GM23338 (cell line): ENCODE data around the gene PDIA5. TPM values are rescaled to one million over a fixed set of nuclear protein-coding genes. Genes with fewer than 3 reads are reported as not detected.

Experiments
- ATAC-seq: fragments of 200-7000 bp; cut with Tn5 transposase; 3 replicates; pipeline ENCODE4 v1.9.1; 2020
- DNase-seq: peaks from one replicate; pipeline ENCODE4 v3.0.0-alpha.2; 2015; ENCODE audit warnings: low spot score
- H2AFZ ChIP-seq: fragments of 200-600 bp; sonication (generic); 2 replicates; pipeline ENCODE4 v1.8.0; 2016; ENCODE audit warnings: antibody characterized with exemption, mild to moderate bottlenecking, moderate library complexity
- H3F3A ChIP-seq: fragments of 200-600 bp; sonication (generic); replicated peaks from 2 replicates; pipeline ENCODE4 v1.8.0; 2017; ENCODE audit warnings: antibody characterized with exemption, mixed run types, low read depth
- H3K27ac ChIP-seq: fragments of 200-600 bp; sonication (generic); 2 replicates; pipeline ENCODE4 v1.6.1; 2016; ENCODE audit warnings: low read depth
- H3K27me3 ChIP-seq: fragments of 200-600 bp; sonication (generic); 2 replicates; pipeline ENCODE4 v1.8.0; 2016; ENCODE audit warnings: mild to moderate bottlenecking, mixed run types, moderate library complexity; ENCODE audit not compliant: insufficient read depth
- H3K36me3 ChIP-seq: fragments of 200-600 bp; sonication (generic); 2 replicates; pipeline ENCODE4 v1.8.0; 2016; ENCODE audit warnings: mild to moderate bottlenecking; ENCODE audit not compliant: insufficient read depth
- H3K4me1 ChIP-seq: fragments of 200-600 bp; sonication (generic); 2 replicates; pipeline ENCODE4 v1.8.0; 2016; ENCODE audit warnings: mild to moderate bottlenecking, moderate library complexity; ENCODE audit not compliant: insufficient read depth
- H3K4me2 ChIP-seq: fragments of 200-600 bp; sonication (generic); 2 replicates; pipeline ENCODE4 v1.7.1; 2017; ENCODE audit warnings: mixed run types
- H3K4me3 ChIP-seq: fragments of 200-600 bp; sonication (generic); 2 replicates; pipeline ENCODE4 v1.6.1; 2016; ENCODE audit warnings: mixed run types
- H3K79me2 ChIP-seq: fragments of 200-600 bp; sonication (generic); replicated peaks from 2 replicates; pipeline ENCODE4 v1.8.0; 2017; ENCODE audit warnings: mild to moderate bottlenecking; ENCODE audit not compliant: insufficient read depth
- H3K9me2 ChIP-seq: fragments of 200-600 bp; sonication (generic); 2 replicates; pipeline ENCODE4 v1.8.0; 2017; ENCODE audit not compliant: insufficient read depth
- H4K20me1 ChIP-seq: fragments of 200-600 bp; sonication (generic); replicated peaks from 2 replicates; pipeline ENCODE4 v1.8.0; 2017; ENCODE audit warnings: mild to moderate bottlenecking; ENCODE audit not compliant: insufficient read depth
- H3K27ac Mint-ChIP-seq: 2 replicates; pipeline ENCODE4 v1.8.0; 2020; ENCODE audit warnings: inconsistent platforms, mild to moderate bottlenecking, moderate library complexity, mixed read lengths
- H3K27me3 Mint-ChIP-seq: 3 replicates; pipeline ENCODE4 v1.8.0; 2022; ENCODE audit warnings: low read depth, mild to moderate bottlenecking, moderate library complexity, mixed read lengths, inconsistent platforms; ENCODE audit not compliant: insufficient read depth, poor library complexity
- H3K36me3 Mint-ChIP-seq: 3 replicates; pipeline ENCODE4 v1.8.0; 2021; ENCODE audit warnings: low read depth, mild to moderate bottlenecking, inconsistent platforms, moderate library complexity, mixed read lengths
- H3K4me1 Mint-ChIP-seq: 3 replicates; pipeline ENCODE4 v1.8.0; 2020; ENCODE audit warnings: mild to moderate bottlenecking, inconsistent platforms, mixed read lengths
- H3K4me3 Mint-ChIP-seq: 3 replicates; pipeline ENCODE4 v1.8.0; 2021; ENCODE audit warnings: moderate library complexity, mild to moderate bottlenecking, inconsistent platforms, mixed read lengths
- H3K9me3 Mint-ChIP-seq: 3 replicates; pipeline ENCODE4 v1.8.0; 2020; ENCODE audit warnings: moderate library complexity, mild to moderate bottlenecking, inconsistent platforms, mixed read lengths
- CREB1 ChIP-seq: fragments of 250-450 bp; sonication (Bioruptor Pico); IDR thresholded peaks from 2 replicates; pipeline ENCODE4 v1.5.0; 2020; ENCODE audit warnings: low read depth, mild to moderate bottlenecking, moderate library complexity
- EZH2 ChIP-seq: fragments of 200-600 bp; sonication (generic); IDR thresholded peaks from one replicate; pipeline ENCODE4 v1.8.0; 2017; ENCODE audit warnings: antibody characterized with exemption, mild to moderate bottlenecking, low read depth; ENCODE audit not compliant: unreplicated experiment
- EZH2phosphoT487 ChIP-seq: fragments of 200-600 bp; sonication (generic); IDR thresholded peaks from one replicate; pipeline ENCODE4 v1.8.1; 2018; ENCODE audit warnings: antibody characterized with exemption; ENCODE audit not compliant: unreplicated experiment
- JUNB ChIP-seq: IDR thresholded peaks from one replicate; pipeline ENCODE4 v1.6.1; 2016; ENCODE audit warnings: antibody characterized with exemption; ENCODE audit not compliant: unreplicated experiment
- NANOG ChIP-seq: IDR thresholded peaks from 2 replicates; pipeline ENCODE4 v1.6.1; 2016; ENCODE audit warnings: antibody characterized with exemption, borderline replicate concordance
- POLR2AphosphoS5 ChIP-seq: IDR thresholded peaks from 2 replicates; pipeline ENCODE4 v1.6.1; 2016; ENCODE audit warnings: antibody characterized with exemption, low read depth
- ZNF114 ChIP-seq: fragments of 250-450 bp; sonication (Bioruptor Pico); IDR thresholded peaks from 2 replicates; pipeline ENCODE4 v1.5.0; 2020; ENCODE audit warnings: mild to moderate bottlenecking, moderate library complexity
- ZNF331 ChIP-seq: fragments of 250-450 bp; sonication (Bioruptor Pico); IDR thresholded peaks from 2 replicates; pipeline ENCODE4 v1.5.0; 2020; ENCODE audit warnings: low read depth, mild to moderate bottlenecking, moderate library complexity
- polyA plus RNA-seq: library from polyadenylated mRNA; unstranded; fragments of >200 nt; fragmentation: Nextera tagmentation; extraction: Ambion mirVana; gene quantifications from 2 replicates; pipeline ENCODE4 v1.2.1, GENCODE V29; 2016
- total RNA-seq: library from RNA; depleted of rRNA; stranded (reverse); fragments of >200 nt; shearing (Covaris generic); gene quantifications from 2 replicates; pipeline ENCODE4 v1.2.3, GENCODE V29; 2014
- TF ChIP-seq, protein P1 (sequence below): IDR thresholded peaks from one replicate; pipeline ENCODE4 v1.6.1; 2018; ENCODE audit warnings: antibody characterized with exemption; ENCODE audit not compliant: unreplicated experiment
- TF ChIP-seq, protein P2 (sequence below): IDR thresholded peaks from 2 replicates; pipeline ENCODE4 v1.6.1; 2016; ENCODE audit warnings: antibody characterized with exemption
- TF ChIP-seq, protein P3 (sequence below): fragments of 250-450 bp; sonication (Bioruptor Pico); IDR thresholded peaks from 2 replicates; pipeline ENCODE4 v1.5.0; 2020; ENCODE audit warnings: mild to moderate bottlenecking, moderate library complexity
- TF ChIP-seq, protein P4 (sequence below), 2 experiments: fragments of 200-600 bp in 1 of 2; sonication (generic) in 1 of 2; conservative IDR thresholded peaks; 2 replicates each; pipeline versions ENCODE4 v1.5.1 to v1.6.1; 2016 to 2017; ENCODE audit warnings: antibody characterized with exemption in 2 of 2, low read depth in 2 of 2, mild to moderate bottlenecking in 2 of 2, moderate library complexity in 1 of 2

The PDIA5 gene
- total and polyA plus RNA-seq, 2 experiments from 2014 or later = 22.9 to 28.1 TPM

DNA sequence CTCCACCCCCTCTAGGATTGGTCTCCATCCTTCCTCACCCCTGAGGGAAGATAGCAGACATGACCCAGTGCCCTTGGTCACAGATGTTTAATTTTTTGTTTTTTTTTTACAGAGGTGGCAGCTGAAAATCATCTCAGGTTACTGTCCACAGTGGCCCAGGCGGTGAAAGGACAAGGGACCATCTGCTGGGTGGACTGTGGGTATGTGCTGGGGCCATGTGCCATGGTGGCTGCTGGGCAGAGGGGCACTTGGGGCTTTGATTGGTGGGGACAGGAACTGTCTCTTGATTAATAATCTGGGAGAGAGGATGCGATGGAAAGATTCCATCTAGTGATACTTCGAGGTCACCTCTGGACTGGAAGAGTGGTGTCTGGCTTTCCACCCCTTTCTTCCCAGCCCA, 25.4 kb downstream of the PDIA5 start:
- Histone ChIP-seq H2AFZ (no peak overlapping the region), H3K4me1 (peaks cover 7% of the 10 kb centered on the region; the same call in 1 of the 2 replicates), H4K20me1 (peaks cover 21% of the 10 kb centered on the region), H3K4me2 (no peak overlapping the region), H3K4me3 (no peak overlapping the region), H3K79me2 (peaks cover 17% of the 10 kb centered on the region), H3K36me3 (no peaks in the 10 kb centered on the region), H3K9me2 (no peaks in the 10 kb centered on the region), H3K27ac (no peak overlapping the region), H3F3A (no peaks in the 10 kb centered on the region), H3K27me3 (no peaks in the 10 kb centered on the region)
- H3K27ac Mint-ChIP-seq = no peak overlapping the region
- H3K4me1 Mint-ChIP-seq = peaks cover 27% of the 10 kb centered on the region
- H3K9me3 Mint-ChIP-seq = no peaks in the 10 kb centered on the region
- TF ChIP-seq, protein P1, sequence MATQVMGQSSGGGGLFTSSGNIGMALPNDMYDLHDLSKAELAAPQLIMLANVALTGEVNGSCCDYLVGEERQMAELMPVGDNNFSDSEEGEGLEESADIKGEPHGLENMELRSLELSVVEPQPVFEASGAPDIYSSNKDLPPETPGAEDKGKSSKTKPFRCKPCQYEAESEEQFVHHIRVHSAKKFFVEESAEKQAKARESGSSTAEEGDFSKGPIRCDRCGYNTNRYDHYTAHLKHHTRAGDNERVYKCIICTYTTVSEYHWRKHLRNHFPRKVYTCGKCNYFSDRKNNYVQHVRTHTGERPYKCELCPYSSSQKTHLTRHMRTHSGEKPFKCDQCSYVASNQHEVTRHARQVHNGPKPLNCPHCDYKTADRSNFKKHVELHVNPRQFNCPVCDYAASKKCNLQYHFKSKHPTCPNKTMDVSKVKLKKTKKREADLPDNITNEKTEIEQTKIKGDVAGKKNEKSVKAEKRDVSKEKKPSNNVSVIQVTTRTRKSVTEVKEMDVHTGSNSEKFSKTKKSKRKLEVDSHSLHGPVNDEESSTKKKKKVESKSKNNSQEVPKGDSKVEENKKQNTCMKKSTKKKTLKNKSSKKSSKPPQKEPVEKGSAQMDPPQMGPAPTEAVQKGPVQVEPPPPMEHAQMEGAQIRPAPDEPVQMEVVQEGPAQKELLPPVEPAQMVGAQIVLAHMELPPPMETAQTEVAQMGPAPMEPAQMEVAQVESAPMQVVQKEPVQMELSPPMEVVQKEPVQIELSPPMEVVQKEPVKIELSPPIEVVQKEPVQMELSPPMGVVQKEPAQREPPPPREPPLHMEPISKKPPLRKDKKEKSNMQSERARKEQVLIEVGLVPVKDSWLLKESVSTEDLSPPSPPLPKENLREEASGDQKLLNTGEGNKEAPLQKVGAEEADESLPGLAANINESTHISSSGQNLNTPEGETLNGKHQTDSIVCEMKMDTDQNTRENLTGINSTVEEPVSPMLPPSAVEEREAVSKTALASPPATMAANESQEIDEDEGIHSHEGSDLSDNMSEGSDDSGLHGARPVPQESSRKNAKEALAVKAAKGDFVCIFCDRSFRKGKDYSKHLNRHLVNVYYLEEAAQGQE = no peak
- TF ChIP-seq, protein P2, sequence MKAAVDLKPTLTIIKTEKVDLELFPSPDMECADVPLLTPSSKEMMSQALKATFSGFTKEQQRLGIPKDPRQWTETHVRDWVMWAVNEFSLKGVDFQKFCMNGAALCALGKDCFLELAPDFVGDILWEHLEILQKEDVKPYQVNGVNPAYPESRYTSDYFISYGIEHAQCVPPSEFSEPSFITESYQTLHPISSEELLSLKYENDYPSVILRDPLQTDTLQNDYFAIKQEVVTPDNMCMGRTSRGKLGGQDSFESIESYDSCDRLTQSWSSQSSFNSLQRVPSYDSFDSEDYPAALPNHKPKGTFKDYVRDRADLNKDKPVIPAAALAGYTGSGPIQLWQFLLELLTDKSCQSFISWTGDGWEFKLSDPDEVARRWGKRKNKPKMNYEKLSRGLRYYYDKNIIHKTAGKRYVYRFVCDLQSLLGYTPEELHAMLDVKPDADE = no peak
- no peak for TF ChIP-seq JUNB
- TF ChIP-seq, protein P3, sequence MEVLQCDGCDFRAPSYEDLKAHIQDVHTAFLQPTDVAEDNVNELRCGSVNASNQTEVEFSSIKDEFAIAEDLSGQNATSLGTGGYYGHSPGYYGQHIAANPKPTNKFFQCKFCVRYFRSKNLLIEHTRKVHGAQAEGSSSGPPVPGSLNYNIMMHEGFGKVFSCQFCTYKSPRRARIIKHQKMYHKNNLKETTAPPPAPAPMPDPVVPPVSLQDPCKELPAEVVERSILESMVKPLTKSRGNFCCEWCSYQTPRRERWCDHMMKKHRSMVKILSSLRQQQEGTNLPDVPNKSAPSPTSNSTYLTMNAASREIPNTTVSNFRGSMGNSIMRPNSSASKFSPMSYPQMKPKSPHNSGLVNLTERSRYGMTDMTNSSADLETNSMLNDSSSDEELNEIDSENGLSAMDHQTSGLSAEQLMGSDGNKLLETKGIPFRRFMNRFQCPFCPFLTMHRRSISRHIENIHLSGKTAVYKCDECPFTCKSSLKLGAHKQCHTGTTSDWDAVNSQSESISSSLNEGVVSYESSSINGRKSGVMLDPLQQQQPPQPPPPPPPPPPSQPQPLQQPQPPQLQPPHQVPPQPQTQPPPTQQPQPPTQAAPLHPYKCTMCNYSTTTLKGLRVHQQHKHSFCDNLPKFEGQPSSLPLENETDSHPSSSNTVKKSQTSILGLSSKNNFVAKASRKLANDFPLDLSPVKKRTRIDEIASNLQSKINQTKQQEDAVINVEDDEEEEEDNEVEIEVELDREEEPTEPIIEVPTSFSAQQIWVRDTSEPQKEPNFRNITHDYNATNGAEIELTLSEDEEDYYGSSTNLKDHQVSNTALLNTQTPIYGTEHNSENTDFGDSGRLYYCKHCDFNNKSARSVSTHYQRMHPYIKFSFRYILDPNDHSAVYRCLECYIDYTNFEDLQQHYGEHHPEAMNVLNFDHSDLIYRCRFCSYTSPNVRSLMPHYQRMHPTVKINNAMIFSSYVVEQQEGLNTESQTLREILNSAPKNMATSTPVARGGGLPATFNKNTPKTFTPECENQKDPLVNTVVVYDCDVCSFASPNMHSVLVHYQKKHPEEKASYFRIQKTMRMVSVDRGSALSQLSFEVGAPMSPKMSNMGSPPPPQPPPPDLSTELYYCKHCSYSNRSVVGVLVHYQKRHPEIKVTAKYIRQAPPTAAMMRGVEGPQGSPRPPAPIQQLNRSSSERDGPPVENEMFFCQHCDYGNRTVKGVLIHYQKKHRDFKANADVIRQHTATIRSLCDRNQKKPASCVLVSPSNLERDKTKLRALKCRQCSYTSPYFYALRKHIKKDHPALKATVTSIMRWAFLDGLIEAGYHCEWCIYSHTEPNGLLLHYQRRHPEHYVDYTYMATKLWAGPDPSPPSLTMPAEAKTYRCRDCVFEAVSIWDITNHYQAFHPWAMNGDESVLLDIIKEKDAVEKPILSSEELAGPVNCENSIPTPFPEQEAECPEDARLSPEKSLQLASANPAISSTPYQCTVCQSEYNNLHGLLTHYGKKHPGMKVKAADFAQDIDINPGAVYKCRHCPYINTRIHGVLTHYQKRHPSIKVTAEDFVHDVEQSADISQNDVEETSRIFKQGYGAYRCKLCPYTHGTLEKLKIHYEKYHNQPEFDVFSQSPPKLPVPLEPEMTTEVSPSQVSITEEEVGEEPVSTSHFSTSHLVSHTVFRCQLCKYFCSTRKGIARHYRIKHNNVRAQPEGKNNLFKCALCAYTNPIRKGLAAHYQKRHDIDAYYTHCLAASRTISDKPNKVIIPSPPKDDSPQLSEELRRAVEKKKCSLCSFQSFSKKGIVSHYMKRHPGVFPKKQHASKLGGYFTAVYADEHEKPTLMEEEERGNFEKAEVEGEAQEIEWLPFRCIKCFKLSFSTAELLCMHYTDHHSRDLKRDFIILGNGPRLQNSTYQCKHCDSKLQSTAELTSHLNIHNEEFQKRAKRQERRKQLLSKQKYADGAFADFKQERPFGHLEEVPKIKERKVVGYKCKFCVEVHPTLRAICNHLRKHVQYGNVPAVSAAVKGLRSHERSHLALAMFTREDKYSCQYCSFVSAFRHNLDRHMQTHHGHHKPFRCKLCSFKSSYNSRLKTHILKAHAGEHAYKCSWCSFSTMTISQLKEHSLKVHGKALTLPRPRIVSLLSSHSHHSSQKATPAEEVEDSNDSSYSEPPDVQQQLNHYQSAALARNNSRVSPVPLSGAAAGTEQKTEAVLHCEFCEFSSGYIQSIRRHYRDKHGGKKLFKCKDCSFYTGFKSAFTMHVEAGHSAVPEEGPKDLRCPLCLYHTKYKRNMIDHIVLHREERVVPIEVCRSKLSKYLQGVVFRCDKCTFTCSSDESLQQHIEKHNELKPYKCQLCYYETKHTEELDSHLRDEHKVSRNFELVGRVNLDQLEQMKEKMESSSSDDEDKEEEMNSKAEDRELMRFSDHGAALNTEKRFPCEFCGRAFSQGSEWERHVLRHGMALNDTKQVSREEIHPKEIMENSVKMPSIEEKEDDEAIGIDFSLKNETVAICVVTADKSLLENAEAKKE = no peak
- TF ChIP-seq ZNF331 (CRISPR knock-in tag) = no peak
- no peak for TF ChIP-seq CREB1
- TF ChIP-seq EZH2 = no peak
- TF ChIP-seq POLR2AphosphoS5 = no peak
- no peak for TF ChIP-seq ZNF114 (CRISPR knock-in tag)
- TF ChIP-seq, protein P4, sequence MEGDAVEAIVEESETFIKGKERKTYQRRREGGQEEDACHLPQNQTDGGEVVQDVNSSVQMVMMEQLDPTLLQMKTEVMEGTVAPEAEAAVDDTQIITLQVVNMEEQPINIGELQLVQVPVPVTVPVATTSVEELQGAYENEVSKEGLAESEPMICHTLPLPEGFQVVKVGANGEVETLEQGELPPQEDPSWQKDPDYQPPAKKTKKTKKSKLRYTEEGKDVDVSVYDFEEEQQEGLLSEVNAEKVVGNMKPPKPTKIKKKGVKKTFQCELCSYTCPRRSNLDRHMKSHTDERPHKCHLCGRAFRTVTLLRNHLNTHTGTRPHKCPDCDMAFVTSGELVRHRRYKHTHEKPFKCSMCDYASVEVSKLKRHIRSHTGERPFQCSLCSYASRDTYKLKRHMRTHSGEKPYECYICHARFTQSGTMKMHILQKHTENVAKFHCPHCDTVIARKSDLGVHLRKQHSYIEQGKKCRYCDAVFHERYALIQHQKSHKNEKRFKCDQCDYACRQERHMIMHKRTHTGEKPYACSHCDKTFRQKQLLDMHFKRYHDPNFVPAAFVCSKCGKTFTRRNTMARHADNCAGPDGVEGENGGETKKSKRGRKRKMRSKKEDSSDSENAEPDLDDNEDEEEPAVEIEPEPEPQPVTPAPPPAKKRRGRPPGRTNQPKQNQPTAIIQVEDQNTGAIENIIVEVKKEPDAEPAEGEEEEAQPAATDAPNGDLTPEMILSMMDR (conservative IDR thresholded peaks at IDR 0.05; ENCODE audit: low read depth in 2 of 2) = no peak
- no peak for TF ChIP-seq NANOG
- TF ChIP-seq EZH2phosphoT487 = no peak
- no peak overlapping the region for H3K4me3 Mint-ChIP-seq
- H3K27me3 Mint-ChIP-seq = no peaks in the 10 kb centered on the region
- peaks cover 8% of the 10 kb centered on the region; the same call in 2 of the 3 replicates for H3K36me3 Mint-ChIP-seq
- DNase-seq (no peak), ATAC-seq (no peak)
